ENCODE data around the gene TSPOAP1. TPM values are rescaled to one million over a fixed set of nuclear protein-coding genes. Genes with fewer than 3 reads are reported as not detected.

Gene TSPOAP1
- total and polyA plus RNA-seq, 8 donors = 6.5 to 68.8 (median 11.6) TPM; not detected in 1

DNA sequence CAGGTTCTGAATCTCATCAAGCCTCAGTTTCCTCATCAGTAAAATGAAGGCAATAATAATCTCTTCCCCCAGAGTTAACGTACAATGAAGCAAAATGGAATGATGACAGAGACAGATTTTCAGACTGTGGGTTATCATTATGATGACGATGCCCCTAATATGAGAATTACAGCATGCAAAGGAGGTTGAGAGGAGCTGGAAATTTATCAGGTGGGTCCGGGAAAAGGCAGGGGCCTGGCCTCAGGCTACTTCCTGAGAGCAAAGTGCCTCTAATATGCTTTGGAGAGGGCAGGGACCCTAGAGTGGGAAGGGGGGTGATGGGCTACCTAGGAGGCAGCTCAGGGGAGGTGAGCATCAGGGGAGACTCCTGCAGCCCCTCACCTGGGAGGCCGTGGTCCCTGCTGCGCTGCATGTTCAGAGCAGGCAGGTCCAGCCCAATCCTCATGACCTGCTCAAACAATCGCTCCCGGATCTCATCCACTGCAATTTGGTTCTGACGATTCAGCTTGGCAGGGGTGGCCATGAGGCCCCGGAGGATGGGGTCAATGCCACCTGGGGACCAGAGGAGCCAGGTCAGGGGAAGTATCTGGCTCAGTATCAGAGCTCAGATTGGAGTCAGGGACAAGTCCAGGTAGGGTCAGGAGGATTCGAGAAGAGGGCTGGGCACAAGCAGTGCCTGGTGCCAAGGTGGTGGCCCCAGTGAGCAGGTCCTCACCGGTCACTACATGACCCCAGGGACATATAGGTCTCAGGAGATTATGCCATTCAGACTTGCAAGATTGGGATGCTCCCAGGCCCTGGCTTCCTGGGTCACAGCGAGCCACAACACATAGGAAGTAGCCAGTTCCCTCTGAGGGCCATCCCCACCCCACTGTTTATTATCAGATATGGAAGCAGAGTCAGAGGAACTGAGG is 56.0 kb downstream of the TSPOAP1 start:
- H3K9me3 ChIP-seq = no peaks in the 10 kb centered on the region
- intact Hi-C loops (cut with DNase I; ENCODE audit: low total_unique reads) = no loop called here
- H3K27ac ChIP-seq = no peak overlapping the region
- TF ChIP-seq POLR2AphosphoS5 (IDR thresholded peaks at IDR 0.05) = no peak
- no peak for TF ChIP-seq POLR2A (IDR thresholded peaks at IDR 0.05)
- TF ChIP-seq EP300 (IDR thresholded peaks at IDR 0.05) = no peak
- TF ChIP-seq, protein P1, sequence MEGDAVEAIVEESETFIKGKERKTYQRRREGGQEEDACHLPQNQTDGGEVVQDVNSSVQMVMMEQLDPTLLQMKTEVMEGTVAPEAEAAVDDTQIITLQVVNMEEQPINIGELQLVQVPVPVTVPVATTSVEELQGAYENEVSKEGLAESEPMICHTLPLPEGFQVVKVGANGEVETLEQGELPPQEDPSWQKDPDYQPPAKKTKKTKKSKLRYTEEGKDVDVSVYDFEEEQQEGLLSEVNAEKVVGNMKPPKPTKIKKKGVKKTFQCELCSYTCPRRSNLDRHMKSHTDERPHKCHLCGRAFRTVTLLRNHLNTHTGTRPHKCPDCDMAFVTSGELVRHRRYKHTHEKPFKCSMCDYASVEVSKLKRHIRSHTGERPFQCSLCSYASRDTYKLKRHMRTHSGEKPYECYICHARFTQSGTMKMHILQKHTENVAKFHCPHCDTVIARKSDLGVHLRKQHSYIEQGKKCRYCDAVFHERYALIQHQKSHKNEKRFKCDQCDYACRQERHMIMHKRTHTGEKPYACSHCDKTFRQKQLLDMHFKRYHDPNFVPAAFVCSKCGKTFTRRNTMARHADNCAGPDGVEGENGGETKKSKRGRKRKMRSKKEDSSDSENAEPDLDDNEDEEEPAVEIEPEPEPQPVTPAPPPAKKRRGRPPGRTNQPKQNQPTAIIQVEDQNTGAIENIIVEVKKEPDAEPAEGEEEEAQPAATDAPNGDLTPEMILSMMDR (IDR thresholded peaks at IDR 0.05) = no peak
- H3K4me3 ChIP-seq = no peak overlapping the region
- WGBS, 5 donors = 79 to 87% (median 80%) methylated on average over 10 to 12 of the region's 12 CpGs
- H3K27me3 ChIP-seq = peaks cover 0 to 21% (median 0%) of the 10 kb centered on the region in 3 donors
- no peaks in the 10 kb centered on the region for H3K4me1 ChIP-seq
- H3K36me3 ChIP-seq = no peaks in the 10 kb centered on the region
- no peak for DNase-seq

- Histone ChIP-seq H3K27me3 (peaks cover 0 to 29% (median 0%) of the 10 kb centered on the region in 3 donors), H3K9me3 (no peaks in the 10 kb centered on the region), H3K4me1 (no peaks in the 10 kb centered on the region), H3K27ac (no peak overlapping the region), H3K36me3 (no peaks in the 10 kb centered on the region), H3K4me3 (no peak overlapping the region)
- TF ChIP-seq, protein P1 (IDR thresholded peaks at IDR 0.05) = no peak
- TF ChIP-seq POLR2A (IDR thresholded peaks at IDR 0.05) (no peak), POLR2AphosphoS5 (IDR thresholded peaks at IDR 0.05) (no peak), EP300 (IDR thresholded peaks at IDR 0.05) (no peak)
- no peak for DNase-seq
- WGBS, 5 donors = 88 to 93% (median 90%) methylated on average over 21 of the region's 21 CpGs
- intact Hi-C loops (cut with DNase I; ENCODE audit: low total_unique reads) = no loop called here
These were observed 57.2 kb downstream of the TSPOAP1 start for GRCh38 chr17:58271216-58271931.

GRCh38 chr17:58270476-58271215 is 57.9 kb downstream of the TSPOAP1 start:
- peak in 1 of 2 donors; percentile 19 for DNase-seq
- TF ChIP-seq POLR2AphosphoS5 (IDR thresholded peaks at IDR 0.05) (no peak), POLR2A (IDR thresholded peaks at IDR 0.05) (no peak), EP300 (IDR thresholded peaks at IDR 0.05) (no peak)
- TF ChIP-seq, protein P1 (IDR thresholded peaks at IDR 0.05) = no peak
- peaks cover 0 to 37% (median 5%) of the 10 kb centered on the region in 3 donors for H3K27me3 ChIP-seq
- intact Hi-C loops (cut with DNase I; ENCODE audit: low total_unique reads) = no loop called here
- H3K4me1 ChIP-seq = no peaks in the 10 kb centered on the region
- no peak overlapping the region for H3K4me3 ChIP-seq
- no peaks in the 10 kb centered on the region for H3K36me3 ChIP-seq
- 78 to 81% (median 79%) methylated on average over 13 to 15 of the region's 15 CpGs for WGBS, 5 donors
- no peak overlapping the region for H3K27ac ChIP-seq
- H3K9me3 ChIP-seq = no peaks in the 10 kb centered on the region
